SK-N-SH (cell line): ENCODE results near the gene UGGT2. TPM values are rescaled to one million over a fixed set of nuclear protein-coding genes. Genes with fewer than 3 reads are reported as not detected.
"Not testable (repeated sequence)": the region's sequence is repeated elsewhere in the genome, so short reads cannot be mapped to it uniquely, and the experiment has no call there.

Experiments used
- CTCF ChIA-PET: fragments of 300-600, 350-600 bp; formaldehyde crosslinking; extraction: SDS; loops from one replicate; lab custom pipeline; 2021; lab: Yijun Ruan, JAX
- POLR2A ChIA-PET: fragments of 350-600 bp; sonication (Branson Sonifier 250); formaldehyde crosslinking; extraction: SDS; loops from one replicate; lab custom pipeline; 2020; ENCODE audit warnings: antibody characterized with exemption, inconsistent platforms; lab: Yijun Ruan, JAX
- DNase-seq: peaks from one replicate; pipeline ENCODE4 v3.0.0; 2012
- H2AFZ ChIP-seq: fragments of 200-600 bp; sonication (generic); 2 replicates; pipeline ENCODE4 v1.8.1; 2016; ENCODE audit warnings: antibody characterized with exemption, mild to moderate bottlenecking, low read depth
- H3F3A ChIP-seq: fragments of 200-600 bp; sonication (generic); replicated peaks from 2 replicates; pipeline ENCODE3; 2016; ENCODE audit warnings: antibody characterized with exemption, mild to moderate bottlenecking; ENCODE audit not compliant: insufficient read depth
- H3K27ac ChIP-seq, 2 experiments: fragments of 200-500 bp in 1 of 2; fragments of 200-600 bp in 1 of 2; sonication (Bioruptor generic) in 1 of 2; sonication (generic), shearing (Covaris generic) in 1 of 2; 2 replicates each; pipeline versions ENCODE4 v1.5.1 to v1.6.1; 2014 to 2016; ENCODE audit warnings: low read depth in 2 of 2, inconsistent platforms in 1 of 2, low read length in 1 of 2, mild to moderate bottlenecking in 1 of 2, mixed read lengths in 1 of 2
- H3K27me3 ChIP-seq: fragments of 200-600 bp; sonication (generic), shearing (Covaris generic); 2 replicates; pipeline ENCODE4 v1.6.1; 2016; ENCODE audit warnings: mixed run types; ENCODE audit not compliant: insufficient read depth
- H3K36me3 ChIP-seq, 2 experiments: fragments of 200-500 bp in 1 of 2; fragments of 200-600 bp in 1 of 2; sonication (Bioruptor generic) in 1 of 2; sonication (generic) in 1 of 2; replicated peaks in 1 of 2; 2 replicates each; pipeline versions ENCODE3 to v1.5.1; 2014 to 2016; ENCODE audit warnings: low read length in 1 of 2, mild to moderate bottlenecking in 1 of 2; ENCODE audit not compliant: insufficient read depth in 2 of 2, control insufficient read depth in 1 of 2
- H3K4me1 ChIP-seq, 2 experiments: fragments of 200-500 bp in 1 of 2; fragments of 200-600 bp in 1 of 2; sonication (Bioruptor generic) in 1 of 2; sonication (generic), shearing (Covaris generic) in 1 of 2; 2 replicates each; pipeline versions ENCODE4 v1.5.1 to v1.6.1; 2014 to 2016; ENCODE audit warnings: low read depth in 1 of 2, low read length in 1 of 2, mixed run types in 1 of 2; ENCODE audit not compliant: insufficient read depth in 2 of 2, control insufficient read depth in 1 of 2
- H3K4me2 ChIP-seq: fragments of 200-600 bp; sonication (generic), shearing (Covaris generic); 2 replicates; pipeline ENCODE4 v1.6.1; 2017; ENCODE audit warnings: mixed run types
- H3K4me3 ChIP-seq, 2 experiments: fragments of 200-500 bp in 1 of 2; fragments of 200-600 bp in 1 of 2; sonication (Bioruptor generic) in 1 of 2; sonication (generic), shearing (Covaris generic) in 1 of 2; 2 replicates each; pipeline versions ENCODE4 v1.5.1 to v1.8.1; 2014 to 2016; ENCODE audit warnings: low read depth in 2 of 2, inconsistent platforms in 1 of 2, low read length in 1 of 2, mild to moderate bottlenecking in 1 of 2, mixed read lengths in 1 of 2, moderate library complexity in 1 of 2
- H3K79me2 ChIP-seq: fragments of 200-600 bp; sonication (generic); 2 replicates; pipeline ENCODE4 v1.8.1; 2017; ENCODE audit warnings: mild to moderate bottlenecking; ENCODE audit not compliant: insufficient read depth
- H3K9ac ChIP-seq: fragments of 200-600 bp; sonication (generic); 2 replicates; pipeline ENCODE4 v1.6.1; 2017; ENCODE audit warnings: mixed run types
- H3K9me2 ChIP-seq: fragments of 200-600 bp; sonication (generic); 2 replicates; pipeline ENCODE4 v1.6.1; 2017; ENCODE audit warnings: mixed run types
- H3K9me3 ChIP-seq: fragments of 200-600 bp; sonication (generic); 2 replicates; pipeline ENCODE4 v1.6.1; 2017; ENCODE audit warnings: mixed run types, mild to moderate bottlenecking, moderate library complexity
- H4K20me1 ChIP-seq: fragments of 200-600 bp; sonication (generic); 2 replicates; pipeline ENCODE4 v1.6.1; 2017; ENCODE audit warnings: mild to moderate bottlenecking, mixed run types; ENCODE audit not compliant: insufficient read depth
- WGBS: methylation state at CpG from one replicate; pipeline ENCODE4 v1.1.6; 2017; ENCODE audit warnings: low lambda C conversion rate; 5-methylcytosine and 5-hydroxymethylcytosine counted together
- polyA plus RNA-seq, 3 experiments: library from polyadenylated mRNA; depleted of rRNA; stranded (reverse); fragments of >200 nt; gene quantifications; 2 replicates each; pipeline ENCODE4 v1.2.3, GENCODE V29; 2012
- TF ChIP-seq, protein P1 (sequence below): fragments of 200-600 bp; sonication (generic); IDR thresholded peaks from 2 replicates; pipeline ENCODE4 v1.6.1; 2017; ENCODE audit warnings: antibody characterized with exemption, mild to moderate bottlenecking, moderate library complexity
- TF ChIP-seq, protein P2 (sequence below): IDR thresholded peaks from 2 replicates; pipeline ENCODE4 v1.4.0; 2012; ENCODE audit warnings: low read depth, borderline replicate concordance

Gene UGGT2
- polyA plus RNA-seq, 1 of the 3 experiments (the other 2 are of a cell fraction) = 13.3 TPM

DNA sequence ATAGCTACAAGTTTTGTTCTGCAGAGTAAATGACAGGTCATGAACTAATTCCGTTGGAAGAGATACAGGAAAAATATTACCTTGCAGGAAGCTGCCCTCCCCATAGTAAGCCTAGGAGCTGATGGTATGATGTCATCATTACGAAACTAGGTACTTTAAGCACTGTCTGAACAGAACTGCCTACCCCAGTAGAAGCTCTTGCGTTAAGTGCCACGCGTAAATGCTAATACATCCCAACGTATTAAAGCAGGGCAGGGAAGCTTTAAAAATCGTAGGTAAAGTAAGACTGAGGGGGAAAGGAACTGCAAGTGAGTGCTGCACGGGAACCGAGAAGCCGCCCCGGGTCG is 572 bp downstream of the UGGT2 start (continued):
- TF ChIP-seq, protein P1, sequence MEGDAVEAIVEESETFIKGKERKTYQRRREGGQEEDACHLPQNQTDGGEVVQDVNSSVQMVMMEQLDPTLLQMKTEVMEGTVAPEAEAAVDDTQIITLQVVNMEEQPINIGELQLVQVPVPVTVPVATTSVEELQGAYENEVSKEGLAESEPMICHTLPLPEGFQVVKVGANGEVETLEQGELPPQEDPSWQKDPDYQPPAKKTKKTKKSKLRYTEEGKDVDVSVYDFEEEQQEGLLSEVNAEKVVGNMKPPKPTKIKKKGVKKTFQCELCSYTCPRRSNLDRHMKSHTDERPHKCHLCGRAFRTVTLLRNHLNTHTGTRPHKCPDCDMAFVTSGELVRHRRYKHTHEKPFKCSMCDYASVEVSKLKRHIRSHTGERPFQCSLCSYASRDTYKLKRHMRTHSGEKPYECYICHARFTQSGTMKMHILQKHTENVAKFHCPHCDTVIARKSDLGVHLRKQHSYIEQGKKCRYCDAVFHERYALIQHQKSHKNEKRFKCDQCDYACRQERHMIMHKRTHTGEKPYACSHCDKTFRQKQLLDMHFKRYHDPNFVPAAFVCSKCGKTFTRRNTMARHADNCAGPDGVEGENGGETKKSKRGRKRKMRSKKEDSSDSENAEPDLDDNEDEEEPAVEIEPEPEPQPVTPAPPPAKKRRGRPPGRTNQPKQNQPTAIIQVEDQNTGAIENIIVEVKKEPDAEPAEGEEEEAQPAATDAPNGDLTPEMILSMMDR = no peak
- TF ChIP-seq, protein P2, sequence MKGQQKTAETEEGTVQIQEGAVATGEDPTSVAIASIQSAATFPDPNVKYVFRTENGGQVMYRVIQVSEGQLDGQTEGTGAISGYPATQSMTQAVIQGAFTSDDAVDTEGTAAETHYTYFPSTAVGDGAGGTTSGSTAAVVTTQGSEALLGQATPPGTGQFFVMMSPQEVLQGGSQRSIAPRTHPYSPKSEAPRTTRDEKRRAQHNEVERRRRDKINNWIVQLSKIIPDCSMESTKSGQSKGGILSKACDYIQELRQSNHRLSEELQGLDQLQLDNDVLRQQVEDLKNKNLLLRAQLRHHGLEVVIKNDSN = no peak

DNA sequence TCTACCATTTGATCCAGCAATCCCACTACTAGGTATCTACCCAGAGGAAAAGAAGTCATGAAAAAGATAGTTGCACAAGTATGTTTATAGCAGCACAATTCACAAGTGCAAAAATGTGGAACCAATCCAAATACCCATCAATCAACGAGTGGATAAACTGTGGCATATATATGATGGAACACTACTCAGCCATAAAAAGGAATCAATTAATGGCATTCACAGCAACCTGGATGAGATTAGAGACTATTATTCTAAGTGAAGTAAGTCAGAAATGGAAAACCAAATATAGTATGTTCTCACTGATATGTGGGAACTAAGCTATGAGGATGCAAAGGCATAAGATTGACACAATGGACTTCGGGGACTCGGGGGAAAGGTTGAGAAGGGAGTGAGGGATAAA is 1.3 kb downstream of the UGGT2 start:
- H3K36me3 ChIP-seq, H4K20me1 ChIP-seq, H3K4me1 ChIP-seq, H2AFZ ChIP-seq, POLR2A ChIA-PET, H3K9me3 ChIP-seq, H3F3A ChIP-seq, H3K27ac ChIP-seq, DNase-seq, H3K9ac ChIP-seq, H3K27me3 ChIP-seq, H3K9me2 ChIP-seq: not testable (repeated sequence)
- WGBS = 88% methylated on average over 3 of the region's 3 CpGs
- Histone ChIP-seq H3K4me3 (peak overlapping the region; percentile 74 to 98), H3K4me2 (peak overlapping the region; percentile 83), H3K79me2 (peaks cover 60% of the 10 kb centered on the region)
- CTCF ChIA-PET = interaction anchor here (0.7 to 1.8 kb wide), 2 partner anchors 26 to 32 kb away, joined by 3 to 11 read pairs; no protein-coding TSS in a partner anchor

DNA sequence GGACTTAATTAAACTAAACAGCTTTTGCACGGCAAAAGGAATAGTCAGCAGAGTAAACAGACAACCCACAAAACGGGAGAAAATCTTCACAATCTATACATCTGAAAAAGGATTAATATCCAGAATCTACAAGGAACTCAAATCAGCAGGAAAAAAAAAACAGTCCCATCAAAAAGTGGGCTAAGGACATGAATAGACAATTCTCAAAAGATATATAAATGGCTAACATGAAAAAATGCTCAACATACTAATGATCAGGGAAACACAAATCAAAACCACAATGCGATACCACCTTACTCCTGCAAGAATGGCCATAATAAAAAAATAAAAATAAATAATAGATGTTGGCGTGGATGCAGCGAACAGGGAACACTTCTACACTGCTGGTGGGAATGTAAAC is 1.7 kb downstream of the UGGT2 start:
- H3K4me2 ChIP-seq, H3K36me3 ChIP-seq, H3K9ac ChIP-seq, H3K9me3 ChIP-seq, CTCF ChIA-PET, H3K4me1 ChIP-seq, POLR2A ChIA-PET, H3K27me3 ChIP-seq, H3K9me2 ChIP-seq, H4K20me1 ChIP-seq, H2AFZ ChIP-seq, H3K27ac ChIP-seq, H3F3A ChIP-seq, DNase-seq: not testable (repeated sequence)
- WGBS = 95% methylated on average over 5 of the region's 5 CpGs
- 0 out of 4 replicates have a peak overlapping the region, but pooled peaks of 1 of the 2 experiments have one; percentile 74 for H3K4me3 ChIP-seq
- H3K79me2 ChIP-seq = peaks cover 65% of the 10 kb centered on the region

DNA sequence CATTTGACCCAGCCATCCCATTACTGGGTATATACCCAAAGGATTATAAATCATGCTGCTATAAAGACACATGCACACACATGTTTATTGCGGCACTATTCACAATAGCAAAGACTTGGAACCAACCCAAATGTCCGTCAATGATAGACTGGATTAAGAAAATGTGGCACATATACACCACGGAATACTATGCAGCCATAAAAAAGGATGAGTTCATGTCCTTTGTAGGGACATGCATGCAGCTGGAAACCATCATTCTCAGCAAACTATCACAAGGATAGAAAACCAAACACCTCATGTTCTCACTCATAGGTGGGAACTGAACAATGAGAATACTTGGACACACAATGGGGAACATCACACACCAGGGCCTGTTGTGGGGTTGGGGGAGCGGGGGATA is 2.2 kb downstream of the UGGT2 start:
- H3K79me2 ChIP-seq = peaks cover 70% of the 10 kb centered on the region
- H3F3A ChIP-seq, H3K4me3 ChIP-seq, CTCF ChIA-PET, POLR2A ChIA-PET, H3K27ac ChIP-seq, H3K4me2 ChIP-seq, DNase-seq, H4K20me1 ChIP-seq, H3K9me2 ChIP-seq, H3K4me1 ChIP-seq, H3K9me3 ChIP-seq, H3K9ac ChIP-seq, H3K27me3 ChIP-seq, H2AFZ ChIP-seq, H3K36me3 ChIP-seq: not testable (repeated sequence)
- WGBS = 90% methylated on average over 4 of the region's 4 CpGs

DNA sequence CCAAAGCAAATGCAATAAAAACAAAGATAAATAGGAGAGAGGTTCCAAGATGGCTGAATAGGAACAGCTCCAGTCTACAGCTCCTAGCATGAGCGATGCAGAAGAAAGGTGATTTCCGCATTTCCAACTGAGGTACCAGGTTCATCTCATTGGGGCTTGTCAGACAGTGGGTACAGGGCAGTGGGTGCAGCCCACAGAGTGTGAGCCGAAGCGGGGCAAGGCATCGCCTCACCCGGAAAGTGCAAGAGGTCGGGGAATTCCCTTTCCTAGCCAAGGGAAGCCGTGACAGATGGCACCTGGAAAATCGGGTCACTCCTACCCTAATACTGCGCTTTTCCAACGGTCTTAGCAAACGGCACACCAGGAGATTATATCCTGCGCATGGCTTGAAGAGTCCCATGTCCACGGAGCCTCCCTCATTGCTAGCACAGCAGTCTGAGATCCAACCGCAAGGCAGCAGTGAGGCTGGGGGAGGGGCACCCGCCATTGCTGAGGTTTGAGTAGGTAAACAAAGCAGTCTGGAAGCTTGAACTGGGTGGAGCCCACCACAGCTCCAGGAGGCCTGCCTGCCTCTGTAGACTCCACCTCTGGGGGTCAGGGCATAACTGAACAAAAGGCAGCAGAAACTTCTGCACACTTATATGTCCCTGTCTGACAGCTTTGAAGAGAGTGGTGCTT is 6.6 kb downstream of the UGGT2 start:
- H3K4me3 ChIP-seq, H3F3A ChIP-seq, H3K4me2 ChIP-seq, POLR2A ChIA-PET, H3K9me3 ChIP-seq, H3K36me3 ChIP-seq, H3K27me3 ChIP-seq, H3K9ac ChIP-seq, H3K4me1 ChIP-seq, H2AFZ ChIP-seq, CTCF ChIA-PET, DNase-seq, H3K9me2 ChIP-seq, H3K27ac ChIP-seq: not testable (repeated sequence)
- WGBS = 96% methylated on average over 16 of the region's 16 CpGs
- Histone ChIP-seq H4K20me1 (peaks cover 19% of the 10 kb centered on the region), H3K79me2 (peaks cover 99% of the 10 kb centered on the region)
